HG03378 (cell line): ENCODE results near the gene C10orf67.
"Not testable (repeated sequence)": the region's sequence is repeated elsewhere in the genome, so short reads cannot be mapped to it uniquely, and the experiment has no call there.

Experiments used
- ATAC-seq: cut with Tn5 transposase; IDR thresholded peaks from one replicate; pipeline ENCODE4 v1.9.1; 2021; ENCODE audit warnings: mild to moderate bottlenecking, moderate library complexity; ENCODE audit not compliant: unreplicated experiment

Gene C10orf67

GRCh38 chr10:23280419-23281043 is 64.1 kb downstream of the C10orf67 start:
- ATAC-seq: no peak

- ATAC-seq: no peak
Observed at GRCh38 chr10:23275355-23275754, 69.2 kb downstream of the C10orf67 start.

- not testable (repeated sequence) for ATAC-seq
Observed at GRCh38 chr10:23274179-23274578, 70.4 kb downstream of the C10orf67 start.

- ATAC-seq: no peak
Observed at GRCh38 chr10:23270531-23270930, 74.1 kb downstream of the C10orf67 start.

- ATAC-seq: no peak
Observed at GRCh38 chr10:23263441-23264164, 81.0 kb downstream of the C10orf67 start.

DNA sequence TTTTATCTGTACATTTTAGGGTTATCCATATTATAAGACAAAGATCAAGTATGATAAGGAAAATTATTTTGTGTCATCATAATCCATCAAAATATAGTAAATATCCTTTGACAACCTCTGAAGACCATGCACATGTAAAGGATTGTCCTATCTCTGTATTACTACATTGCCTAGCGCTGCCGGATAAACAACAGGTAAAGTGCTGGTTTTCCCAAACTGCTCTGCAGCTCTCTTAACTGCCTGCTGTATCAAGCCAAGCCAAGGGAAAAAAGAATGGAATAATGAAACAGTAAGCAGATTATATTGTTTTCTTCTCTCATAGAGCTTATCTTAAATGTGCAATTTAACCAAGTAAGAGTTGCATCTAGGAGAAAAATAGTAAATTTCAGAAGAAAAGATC is 81.7 kb downstream of the C10orf67 start:
- no peak for ATAC-seq

DNA sequence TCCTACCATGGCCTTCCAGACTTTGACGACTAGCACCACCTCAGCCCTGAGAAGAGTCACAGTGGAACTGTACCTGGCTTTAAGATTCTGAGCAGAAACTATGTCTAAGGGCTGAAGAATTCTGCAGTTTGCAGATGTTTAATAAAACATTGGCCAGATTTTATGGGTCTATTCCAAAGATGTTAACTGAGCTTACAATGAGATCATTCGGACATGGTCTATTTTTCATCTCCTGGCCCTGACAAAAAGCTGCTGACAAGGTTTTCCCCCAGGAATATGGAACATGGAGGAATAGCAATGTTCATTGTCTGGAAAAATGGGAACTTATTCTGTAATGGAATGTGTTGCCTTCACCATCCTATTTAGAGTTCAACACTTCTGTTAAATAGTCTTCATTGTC is 86.1 kb downstream of the C10orf67 start:
- ATAC-seq: no peak

GRCh38 chr10:23253780-23254179 is 90.8 kb downstream of the C10orf67 start:
- ATAC-seq: no peak

DNA sequence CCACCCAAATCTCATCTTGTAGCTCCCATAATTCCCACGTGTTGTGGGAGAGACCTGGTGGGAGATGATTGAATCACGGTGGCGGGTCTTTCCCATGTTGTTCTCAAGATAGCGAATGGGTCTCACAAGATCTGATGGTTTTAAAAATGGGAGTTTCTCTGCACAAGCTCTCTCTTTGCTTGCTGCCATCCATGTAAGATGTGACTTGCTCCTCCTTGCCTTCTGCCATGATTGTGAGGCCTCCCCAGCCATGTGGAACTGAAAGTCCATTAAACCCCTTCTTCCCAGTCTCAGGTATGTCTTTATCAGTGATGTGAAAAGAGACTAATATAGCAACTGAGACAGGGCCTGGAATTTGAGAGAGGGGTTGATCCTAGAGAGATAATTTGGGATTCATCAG is 91.7 kb downstream of the C10orf67 start:
- ATAC-seq: not testable (repeated sequence)

DNA sequence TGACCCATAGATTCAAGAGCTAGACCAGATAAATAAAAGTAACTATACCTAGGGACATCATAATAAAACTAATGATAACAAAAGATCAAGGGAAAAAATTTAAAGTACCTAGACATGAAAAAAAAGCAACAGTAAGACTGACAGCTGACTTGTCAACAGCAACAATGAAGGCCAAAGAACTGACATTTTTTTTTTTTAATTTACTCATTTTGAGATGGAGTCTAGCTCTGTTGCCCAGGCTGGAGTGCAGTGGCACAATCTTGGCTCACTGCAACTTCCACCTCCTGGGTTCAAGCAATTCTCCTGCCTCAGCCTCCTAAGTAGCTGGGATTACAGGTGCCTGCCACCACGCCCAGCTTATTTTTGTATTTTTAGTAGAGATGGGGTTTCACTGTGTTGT is 102.8 kb downstream of the C10orf67 start:
- not testable (repeated sequence) for ATAC-seq

DNA sequence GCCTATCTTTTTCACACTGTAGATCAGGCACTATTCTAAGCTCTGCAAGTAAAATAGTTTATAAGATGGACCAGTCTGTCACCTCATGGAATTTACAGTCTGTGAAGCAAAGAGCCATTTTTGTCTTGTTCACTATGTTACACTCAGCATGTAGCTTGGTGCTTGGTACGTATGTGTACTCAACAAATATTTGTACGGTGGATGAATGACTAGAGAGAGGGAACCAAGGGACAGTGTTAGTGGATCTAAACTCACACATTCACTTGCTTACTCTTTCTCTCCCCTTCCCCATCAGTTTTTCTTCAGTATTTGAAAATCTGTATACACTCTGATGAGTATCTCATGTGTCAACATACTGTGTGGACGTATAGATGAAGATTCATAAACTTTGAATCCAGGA is 106.6 kb downstream of the C10orf67 start:
- ATAC-seq: no peak

GRCh38 chr10:23230582-23230981 is 114.0 kb downstream of the C10orf67 start:
- no peak for ATAC-seq

- no peak for ATAC-seq
Observed at GRCh38 chr10:23217471-23217870, 127.1 kb downstream of the C10orf67 start.

DNA sequence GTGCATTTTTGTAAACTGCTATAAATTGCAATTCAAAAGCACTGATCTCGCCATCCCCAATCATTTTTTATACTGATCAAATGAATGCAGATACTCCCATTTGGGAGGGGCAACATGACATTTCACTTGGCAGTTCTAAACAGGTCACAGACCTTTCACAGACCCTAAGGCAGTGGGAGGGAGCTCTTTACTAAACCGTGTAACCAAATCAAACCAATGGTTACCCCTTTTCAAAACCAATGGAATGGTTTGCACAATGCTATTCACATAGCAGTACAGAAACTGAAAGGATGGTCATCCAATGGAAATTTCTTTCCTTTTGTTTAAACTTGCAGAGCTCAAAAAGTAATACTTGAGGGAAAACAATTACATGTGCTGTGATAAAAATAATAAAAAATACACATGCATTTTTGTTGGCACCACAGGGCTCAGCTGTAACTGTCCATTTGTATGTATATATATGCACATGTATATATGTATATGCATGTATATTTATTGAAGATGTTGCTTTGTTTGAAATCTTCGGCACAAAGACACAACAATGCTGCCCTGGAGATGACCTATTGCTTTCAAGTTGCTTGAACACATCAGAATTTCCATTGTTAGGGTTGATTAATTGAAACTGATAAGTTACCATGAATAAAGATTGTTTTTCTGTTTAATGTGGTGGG is 138.5 kb downstream of the C10orf67 start:
- no peak for ATAC-seq

DNA sequence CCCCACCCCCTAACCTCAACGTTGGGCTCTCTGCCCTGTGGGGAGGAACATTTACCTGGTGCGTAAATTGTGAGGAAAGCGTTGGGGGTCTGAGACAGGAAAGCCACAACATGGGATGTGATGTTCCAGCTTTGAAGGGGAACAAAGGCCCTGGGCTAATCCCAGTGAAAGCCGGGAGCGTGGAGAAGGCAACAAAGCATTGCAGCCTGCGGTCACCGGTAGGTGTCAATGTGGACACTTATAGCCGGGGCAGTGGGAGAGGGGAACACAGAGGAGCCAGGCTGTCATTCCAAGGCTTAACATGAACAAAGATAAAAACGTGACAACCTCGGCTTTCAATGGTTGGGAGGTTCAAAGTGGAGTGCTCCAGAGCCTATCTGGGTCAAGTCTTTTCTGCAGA is 139.8 kb downstream of the C10orf67 start:
- ATAC-seq: no peak

DNA sequence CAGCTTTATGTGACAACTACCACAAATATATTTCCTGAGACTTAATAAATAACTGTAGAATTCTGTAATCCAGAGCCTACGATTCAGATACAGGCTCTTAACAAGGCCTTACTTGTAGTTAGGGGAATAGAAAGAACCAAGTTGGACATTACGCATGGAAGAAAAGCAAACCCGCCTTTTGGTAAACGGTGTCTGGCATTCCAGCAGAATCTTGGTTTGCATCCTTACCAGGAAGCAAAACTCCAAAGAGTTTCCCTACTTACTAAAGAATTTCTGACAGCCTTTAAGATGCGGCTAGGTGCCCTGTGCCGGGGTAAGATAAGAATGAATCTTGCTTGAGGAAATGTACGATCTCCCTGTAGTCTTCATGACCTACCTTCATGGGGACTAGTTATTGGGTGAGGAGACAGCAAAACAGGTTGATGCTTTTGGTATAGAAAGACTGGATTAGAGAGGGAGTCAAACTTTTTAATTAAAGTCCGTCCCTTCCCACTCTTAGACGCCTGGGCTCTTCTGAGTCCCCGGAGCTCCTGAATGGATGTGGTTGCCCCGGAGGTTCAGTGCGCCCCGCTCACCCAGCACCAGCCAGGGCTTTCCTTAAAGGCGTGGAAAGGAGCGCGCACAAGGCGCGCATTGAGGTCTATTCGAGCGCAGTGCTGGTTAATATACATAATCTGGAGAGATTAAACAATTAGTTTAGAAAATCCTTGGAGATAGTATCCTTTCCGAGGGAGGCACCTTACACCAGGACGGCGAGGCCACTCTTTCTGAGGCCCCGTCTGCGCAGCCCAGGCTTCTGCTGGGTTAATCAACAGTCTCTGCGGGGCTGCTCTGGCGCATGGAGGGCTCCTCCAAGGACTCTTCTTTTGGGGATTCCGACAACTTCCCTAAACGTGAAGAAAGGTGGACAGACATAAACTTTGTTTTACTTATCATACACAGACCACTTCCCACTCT is 140.9 kb downstream of the C10orf67 start:
- ATAC-seq: no peak

- ATAC-seq: no peak
Observed at GRCh38 chr10:23202779-23203178, 141.8 kb downstream of the C10orf67 start.

DNA sequence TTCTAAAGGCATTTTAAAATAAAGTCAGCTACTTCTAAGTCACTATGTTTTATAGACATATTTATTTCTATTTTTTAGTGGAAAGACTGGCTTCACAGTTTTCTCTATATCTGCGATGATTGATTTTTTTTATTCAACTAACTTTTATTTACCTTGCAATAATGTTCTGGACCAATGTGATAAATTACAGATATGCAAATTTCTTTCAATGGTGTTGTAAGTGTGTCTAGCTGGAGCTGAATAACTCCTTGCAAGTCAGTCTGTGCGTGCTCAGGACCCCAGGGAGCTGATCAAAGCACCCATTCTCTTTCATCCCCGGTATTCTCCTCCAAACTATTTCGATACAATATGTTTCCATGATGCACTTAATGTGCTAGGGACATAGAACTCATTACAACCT is 142.8 kb downstream of the C10orf67 start:
- no peak for ATAC-seq

DNA sequence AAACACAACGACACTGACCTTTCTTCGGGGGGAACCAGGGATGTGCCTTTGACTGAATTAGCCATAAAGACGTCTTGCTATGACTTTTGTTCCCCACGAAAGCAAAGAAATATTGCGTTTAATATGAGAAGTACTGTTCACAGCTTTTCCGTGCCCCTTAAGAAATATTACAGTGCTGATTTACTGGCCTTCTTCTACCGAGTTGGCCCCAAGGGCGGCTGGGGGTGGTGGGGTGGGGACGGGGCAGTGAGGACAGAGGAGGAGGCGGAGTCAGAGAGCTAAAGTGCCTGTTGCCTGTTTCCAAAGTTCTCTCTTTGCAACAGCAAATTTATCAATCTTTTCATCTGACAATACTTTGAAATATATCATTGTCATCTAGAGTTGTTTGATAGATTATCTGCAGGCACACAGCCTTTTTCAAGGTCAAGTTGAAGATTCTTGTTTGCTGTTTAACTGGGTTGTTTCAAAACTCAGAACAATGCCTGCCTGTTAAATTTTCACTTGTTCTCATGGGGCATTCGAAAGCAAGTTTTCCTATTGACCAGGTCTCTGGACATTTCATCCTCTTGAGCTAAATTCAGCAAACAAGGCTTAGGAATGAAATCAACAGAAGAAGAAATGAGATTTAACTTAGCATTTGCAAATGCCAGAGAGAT is 143.5 kb downstream of the C10orf67 start:
- no peak for ATAC-seq

- ATAC-seq: no peak
Observed at GRCh38 chr10:23200586-23200985, 144.0 kb downstream of the C10orf67 start.
